GM10248 (cell line): ENCODE data around the gene PRTFDC1.

Experiments used
- CTCF ChIA-PET: fragments of 300-600 bp; sonication (Branson Sonifier 250); formaldehyde crosslinking; extraction: SDS; loops from one replicate; lab custom pipeline; 2021; ENCODE audit warnings: antibody characterized with exemption; lab: Yijun Ruan, JAX
- POLR2A ChIA-PET: fragments of 350-650 bp; sonication (Branson Sonifier 250); formaldehyde crosslinking; extraction: SDS; loops from one replicate; lab custom pipeline; 2020; ENCODE audit warnings: antibody characterized with exemption; lab: Yijun Ruan, JAX
- DNase-seq: peaks from one replicate; pipeline ENCODE4 v3.0.0; 2012; ENCODE audit errors: extremely low spot score
- TF ChIP-seq, protein P1 (sequence below): IDR thresholded peaks from 2 replicates; pipeline ENCODE4 v1.5.1; 2012; ENCODE audit warnings: mild to moderate bottlenecking, low read depth; ENCODE audit errors: extremely low read depth, missing control alignments, control extremely low read depth

Gene PRTFDC1

DNA sequence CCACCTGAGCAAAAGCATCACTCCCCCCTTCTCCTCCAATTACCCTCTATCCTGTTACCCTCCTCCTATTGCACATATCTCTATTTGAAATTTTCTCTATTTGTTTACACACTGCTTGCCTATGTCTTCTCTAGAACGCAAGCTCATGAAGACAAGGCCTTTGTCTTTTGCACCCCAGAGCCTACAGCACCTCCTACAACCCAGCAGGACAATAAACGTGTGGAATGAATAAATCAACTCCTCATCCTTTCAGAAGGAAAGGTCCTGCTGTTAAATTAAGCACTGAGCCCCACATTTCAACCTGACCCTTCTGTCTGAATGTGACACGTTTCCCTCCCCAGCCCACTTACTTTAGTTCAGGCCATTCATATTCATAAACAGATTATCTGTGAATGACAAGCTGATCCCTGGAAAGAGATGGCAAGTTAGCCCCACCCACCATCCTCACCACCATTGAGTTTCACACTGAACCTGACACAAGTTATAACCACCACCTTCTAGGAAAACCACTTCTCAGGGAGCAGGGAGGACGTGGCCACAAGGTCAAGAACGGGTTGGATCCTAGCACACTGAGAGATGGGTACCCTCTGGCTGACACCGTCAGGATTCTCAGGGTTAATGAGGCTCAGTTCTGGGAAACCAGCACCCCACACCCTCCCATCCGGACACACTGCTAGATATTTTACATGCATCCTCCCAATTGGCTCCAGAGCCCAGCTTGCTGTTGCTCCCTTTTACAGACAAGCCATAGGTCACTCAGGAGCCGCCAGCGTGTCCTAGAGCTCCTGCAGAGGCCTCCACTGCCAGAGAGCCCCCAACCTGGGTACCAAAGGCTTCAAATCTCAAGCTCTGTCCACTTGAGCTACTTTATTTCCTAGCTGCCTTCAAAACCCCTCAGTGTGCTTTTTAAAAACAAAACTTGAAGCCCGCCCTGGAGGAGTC lies 934 bp downstream of the PRTFDC1 start:
- ChIA-PET CTCF (interaction anchor here (0.9 to 1.9 kb wide), 10 partner anchors 8 to 309 kb away, joined by 3 to 6 read pairs (median 4); no protein-coding TSS in a partner anchor), POLR2A (interaction anchor here (0.6 kb wide), 2 partner anchors 18 to 56 kb away, joined by 6 to 12 read pairs; no protein-coding TSS in a partner anchor)
- TF ChIP-seq, protein P1, sequence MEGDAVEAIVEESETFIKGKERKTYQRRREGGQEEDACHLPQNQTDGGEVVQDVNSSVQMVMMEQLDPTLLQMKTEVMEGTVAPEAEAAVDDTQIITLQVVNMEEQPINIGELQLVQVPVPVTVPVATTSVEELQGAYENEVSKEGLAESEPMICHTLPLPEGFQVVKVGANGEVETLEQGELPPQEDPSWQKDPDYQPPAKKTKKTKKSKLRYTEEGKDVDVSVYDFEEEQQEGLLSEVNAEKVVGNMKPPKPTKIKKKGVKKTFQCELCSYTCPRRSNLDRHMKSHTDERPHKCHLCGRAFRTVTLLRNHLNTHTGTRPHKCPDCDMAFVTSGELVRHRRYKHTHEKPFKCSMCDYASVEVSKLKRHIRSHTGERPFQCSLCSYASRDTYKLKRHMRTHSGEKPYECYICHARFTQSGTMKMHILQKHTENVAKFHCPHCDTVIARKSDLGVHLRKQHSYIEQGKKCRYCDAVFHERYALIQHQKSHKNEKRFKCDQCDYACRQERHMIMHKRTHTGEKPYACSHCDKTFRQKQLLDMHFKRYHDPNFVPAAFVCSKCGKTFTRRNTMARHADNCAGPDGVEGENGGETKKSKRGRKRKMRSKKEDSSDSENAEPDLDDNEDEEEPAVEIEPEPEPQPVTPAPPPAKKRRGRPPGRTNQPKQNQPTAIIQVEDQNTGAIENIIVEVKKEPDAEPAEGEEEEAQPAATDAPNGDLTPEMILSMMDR = no peak
- DNase-seq = no peak

DNA sequence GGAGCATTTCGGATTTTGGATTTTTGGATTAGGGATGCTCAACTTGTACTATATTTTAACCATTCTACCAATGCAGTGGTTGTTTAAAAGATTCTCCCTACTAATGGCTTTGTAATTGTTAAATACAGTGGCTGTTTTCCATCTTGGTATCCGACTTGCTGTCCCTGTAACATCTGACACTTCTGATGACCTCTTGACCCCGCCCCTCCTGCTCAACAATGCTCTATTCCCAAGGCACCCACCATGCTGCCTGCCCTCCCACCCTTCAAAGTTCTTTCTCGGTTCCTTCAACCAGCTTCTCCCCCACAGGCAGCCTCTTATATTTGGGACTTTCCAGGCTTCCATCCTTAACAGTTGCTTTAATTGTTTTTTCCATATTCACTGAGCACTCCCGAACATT lies 2.0 kb downstream of the PRTFDC1 start:
- no peak for DNase-seq
- ChIA-PET POLR2A (no interaction called here), CTCF (no interaction called here)
- TF ChIP-seq, protein P1 = no peak

DNA sequence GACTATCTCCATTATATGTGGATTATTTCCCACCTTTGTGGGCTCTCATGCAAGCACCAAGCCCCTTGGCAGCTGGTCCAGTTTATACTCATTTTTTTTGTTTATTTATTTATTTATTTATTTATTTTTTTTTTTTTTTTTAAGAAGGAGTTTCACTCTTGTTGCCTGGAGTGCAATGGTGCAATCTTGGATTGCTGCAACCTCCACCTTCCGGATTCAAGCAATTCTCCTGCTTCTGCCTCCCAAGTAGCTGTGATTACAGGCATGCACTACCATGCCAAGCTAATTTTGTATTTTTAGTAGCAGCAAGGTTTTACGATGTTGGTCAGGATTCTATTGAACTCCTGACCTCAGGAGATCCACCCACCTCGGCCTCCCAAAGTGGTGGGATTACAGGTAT lies 2.8 kb downstream of the PRTFDC1 start:
- CTCF ChIA-PET = interaction anchor here (0.9 to 2.2 kb wide), 5 partner anchors 14 to 40 kb away, joined by 3 to 5 read pairs (median 3); no protein-coding TSS in a partner anchor
- no peak for DNase-seq
- POLR2A ChIA-PET = no interaction called here
- TF ChIP-seq, protein P1 = no peak

DNA sequence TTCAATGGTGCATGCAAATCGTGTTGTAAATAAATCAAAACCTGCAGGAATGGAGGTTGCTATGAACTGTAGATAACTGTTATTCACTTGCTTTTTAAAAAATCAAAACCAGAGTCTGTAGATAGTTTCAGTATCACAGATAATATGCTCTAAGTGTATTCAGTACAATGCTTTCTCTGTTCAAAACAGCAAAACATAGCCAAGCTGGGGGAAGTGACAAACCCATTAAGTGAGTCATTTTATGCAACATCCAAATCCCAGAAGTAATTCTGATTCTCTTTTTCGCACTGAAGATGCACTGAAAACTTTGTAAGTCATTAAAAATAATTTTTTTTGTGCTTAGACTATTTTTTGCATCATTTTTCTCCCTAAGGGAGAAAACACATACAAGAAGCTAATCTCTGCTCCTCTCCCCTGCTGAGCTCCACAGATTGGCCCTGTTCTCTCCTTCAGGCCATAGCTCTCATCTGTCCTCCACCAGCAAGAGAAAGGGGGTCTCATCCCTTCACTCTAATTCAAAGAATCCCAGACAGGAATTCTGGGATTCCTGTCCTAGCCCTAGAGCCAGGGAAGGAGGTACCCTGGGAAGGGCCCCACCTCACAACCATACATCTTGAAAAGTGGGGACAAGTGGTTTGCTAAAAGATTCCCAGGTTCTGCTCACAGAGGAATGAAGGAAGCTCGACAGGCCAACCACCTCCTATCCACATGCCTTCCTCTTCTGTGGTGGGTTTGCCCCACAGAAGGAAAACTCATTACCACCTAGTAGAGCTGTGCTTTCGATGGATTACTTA lies 4.9 kb downstream of the PRTFDC1 start:
- POLR2A ChIA-PET = no interaction called here
- CTCF ChIA-PET = interaction anchor here (1.1 to 2.2 kb wide), 5 partner anchors 9 to 329 kb away, joined by 3 to 10 read pairs (median 5); no protein-coding TSS in a partner anchor
- TF ChIP-seq, protein P1 = no peak

DNA sequence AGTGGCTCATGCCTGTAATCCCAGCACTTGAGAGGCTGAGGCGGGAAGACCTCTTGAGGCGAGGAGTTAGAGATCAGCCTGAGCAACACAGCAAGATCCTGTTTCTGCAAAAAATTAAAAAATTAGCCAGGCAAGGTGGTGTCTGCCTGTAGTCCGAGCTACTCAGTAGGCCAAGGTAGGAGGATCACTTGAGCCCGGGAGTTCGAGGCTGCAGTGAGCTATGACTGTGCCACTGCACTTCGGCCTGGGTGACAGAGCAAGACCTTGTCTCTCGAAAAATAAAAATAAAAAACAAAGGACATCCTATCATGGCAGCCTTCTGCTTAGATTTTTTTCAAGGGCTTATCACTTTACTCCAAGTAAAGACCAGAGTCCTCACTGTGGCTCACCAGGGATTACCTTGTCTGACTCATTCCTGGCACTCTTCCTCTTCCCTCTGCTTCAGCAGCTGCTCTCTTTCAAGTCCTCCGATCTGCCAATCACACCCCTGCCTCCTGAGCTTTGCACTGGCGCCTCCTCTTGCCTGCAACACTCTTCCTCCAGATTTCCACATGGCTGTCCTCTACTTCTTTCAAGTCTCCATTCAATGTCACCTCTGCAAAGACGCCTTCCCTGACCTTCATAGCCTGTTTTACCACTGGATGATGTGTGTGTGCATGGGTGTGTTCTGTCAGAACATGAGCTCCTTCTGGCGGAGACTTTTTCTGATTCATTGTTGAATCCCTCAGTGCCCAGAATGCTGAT lies 7.7 kb downstream of the PRTFDC1 start:
- DNase-seq = no peak
- POLR2A ChIA-PET = no interaction called here
- CTCF ChIA-PET = interaction anchor here (0.8 to 3.0 kb wide), 4 partner anchors 14 to 327 kb away, joined by 3 to 7 read pairs (median 4); no protein-coding TSS in a partner anchor
- TF ChIP-seq, protein P1 = no peak

More for the DNA sequence above, 4.9 kb downstream of the PRTFDC1 start:
- no peak for DNase-seq
